ENCODE measurements around the gene P2RY2. TPM values are rescaled to one million over a fixed set of nuclear protein-coding genes. Genes with fewer than 3 reads are reported as not detected.

Gene P2RY2
- total RNA-seq, 4 donors from 2014 or later, result 36.2 to 50.3 (median 43.8) TPM

- Histone ChIP-seq H3K4me3 (no peak overlapping the region), H3K27me3 (no peaks in the 10 kb centered on the region), H3K4me1 (peaks cover 7 to 43% (median 23%) of the 10 kb centered on the region in 3 donors), H3K9me3 (no peaks in the 10 kb centered on the region), H3K27ac (no peak overlapping the region), H3K36me3 (no peaks in the 10 kb centered on the region)
- no peak for DNase-seq
- TF ChIP-seq CTCF (IDR thresholded peaks at IDR 0.05), result no peak
- no peak for TF ChIP-seq POLR2A (IDR thresholded peaks at IDR 0.05)
- 60 to 84% methylated on average over 2 to 3 of the region's 4 CpGs for WGBS, 2 donors
- intact Hi-C loops (cut with DNase I), result no loop called here
These were observed 14.3 kb upstream of the P2RY2 start for GRCh38 chr11:73203790-73204189.

GRCh38 chr11:73204711-73205121, 13.4 kb upstream of the P2RY2 start:
- Histone ChIP-seq H3K36me3 (no peaks in the 10 kb centered on the region), H3K4me3 (no peak overlapping the region), H3K27me3 (no peaks in the 10 kb centered on the region), H3K27ac (no peak overlapping the region), H3K4me1 (peaks cover 7 to 33% (median 19%) of the 10 kb centered on the region in 3 donors), H3K9me3 (no peaks in the 10 kb centered on the region)
- 67 to 74% methylated on average over 7 to 8 of the region's 8 CpGs for WGBS, 2 donors
- intact Hi-C loops (cut with DNase I), result no loop called here
- DNase-seq, result no peak
- no peak for TF ChIP-seq CTCF (IDR thresholded peaks at IDR 0.05)
- no peak for TF ChIP-seq POLR2A (IDR thresholded peaks at IDR 0.05)

- Histone ChIP-seq H3K4me1 (peaks cover 7 to 22% (median 12%) of the 10 kb centered on the region in 3 donors), H3K4me3 (no peak overlapping the region), H3K9me3 (no peaks in the 10 kb centered on the region), H3K27ac (no peak overlapping the region), H3K27me3 (no peaks in the 10 kb centered on the region), H3K36me3 (no peaks in the 10 kb centered on the region)
- TF ChIP-seq CTCF (IDR thresholded peaks at IDR 0.05) (no peak), POLR2A (IDR thresholded peaks at IDR 0.05) (no peak)
- WGBS, 2 donors, result 76 to 78% methylated on average over 5 of the region's 5 CpGs
- DNase-seq, result no peak
- intact Hi-C loops (cut with DNase I), result no loop called here
These were observed 12.3 kb upstream of the P2RY2 start for GRCh38 chr11:73205661-73206343.

- Histone ChIP-seq H3K4me1 (peaks cover 1 to 12% (median 2%) of the 10 kb centered on the region in 3 donors), H3K27me3 (no peaks in the 10 kb centered on the region), H3K27ac (no peak overlapping the region), H3K9me3 (no peaks in the 10 kb centered on the region), H3K4me3 (no peak overlapping the region), H3K36me3 (no peaks in the 10 kb centered on the region)
- no peak for TF ChIP-seq POLR2A (IDR thresholded peaks at IDR 0.05)
- TF ChIP-seq CTCF (IDR thresholded peaks at IDR 0.05), result no peak
- intact Hi-C loops (cut with DNase I), result no loop called here
- WGBS, 2 donors, result 56 to 83% methylated on average over 2 of the region's 2 CpGs
- DNase-seq, result no peak
These were observed 11.3 kb upstream of the P2RY2 start for GRCh38 chr11:73206801-73207200.

DNA sequence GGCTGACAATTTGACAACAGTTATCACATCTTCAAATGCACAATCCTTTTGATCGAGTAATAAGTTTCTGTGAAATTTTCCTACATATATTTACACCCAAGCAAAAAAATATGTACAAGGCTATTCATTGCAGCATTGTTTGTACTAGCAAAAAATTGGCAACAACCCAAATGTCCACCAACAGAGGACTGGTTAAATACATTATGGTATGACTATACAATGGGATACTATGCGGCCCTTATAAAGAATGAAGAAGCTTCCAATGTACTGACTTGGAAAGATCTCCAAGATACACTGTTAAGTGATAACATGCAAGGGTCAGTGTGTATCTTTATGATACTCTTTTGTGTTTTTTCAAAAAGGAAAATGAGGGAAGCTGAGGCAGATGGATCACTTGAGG, 8.2 kb upstream of the P2RY2 start:
- 95 to 100% methylated on average over 2 of the region's 2 CpGs for WGBS, 2 donors
- no peak overlapping the region for H3K4me3 ChIP-seq
- H3K4me1 ChIP-seq, result peaks cover 0 to 17% (median 5%) of the 10 kb centered on the region in 3 donors
- no peaks in the 10 kb centered on the region for H3K9me3 ChIP-seq
- TF ChIP-seq POLR2A (IDR thresholded peaks at IDR 0.05) (no peak), CTCF (IDR thresholded peaks at IDR 0.05) (no peak)
- no peaks in the 10 kb centered on the region for H3K36me3 ChIP-seq
- intact Hi-C loops (cut with DNase I), result no loop called here
- DNase-seq, result no peak
- no peaks in the 10 kb centered on the region for H3K27me3 ChIP-seq
- H3K27ac ChIP-seq, result no peak overlapping the region

Data from esophagus squamous epithelium (tissue), 5 donors.